Mesendoderm (in vitro differentiated cells): ENCODE measurements around the gene CFAP157.

Experiments used
- DNase-seq: peaks from one replicate; pipeline ENCODE4 v3.0.0; 2013
- H2AK5ac ChIP-seq: 2 replicates; pipeline ENCODE4 v1.6.1; 2013; ENCODE audit warnings: low read length, inconsistent platforms
- H2BK120ac ChIP-seq: 2 replicates; pipeline ENCODE4 v1.6.1; 2013; ENCODE audit warnings: low read depth, mild to moderate bottlenecking, low read length, moderate library complexity, mixed read lengths
- H2BK15ac ChIP-seq: replicated peaks from 2 replicates; pipeline ENCODE4 v1.6.1; 2013; ENCODE audit warnings: low read depth, mild to moderate bottlenecking, moderate library complexity
- H2BK5ac ChIP-seq: 2 replicates; pipeline ENCODE4 v1.6.1; 2013; ENCODE audit warnings: low read length, inconsistent platforms
- H3K18ac ChIP-seq: 2 replicates; pipeline ENCODE4 v1.6.1; 2013; ENCODE audit warnings: mild to moderate bottlenecking, low read length, mixed read lengths
- H3K23ac ChIP-seq: one replicate; pipeline ENCODE4 v1.6.1; 2013; ENCODE audit warnings: low read length
- H3K27ac ChIP-seq: 2 replicates; pipeline ENCODE4 v1.5.1; 2013; ENCODE audit warnings: low read depth, mild to moderate bottlenecking, inconsistent platforms, low read length, moderate library complexity
- H3K27me3 ChIP-seq: 2 replicates; pipeline ENCODE4 v1.6.1; 2013; ENCODE audit warnings: low read length, control low read depth, mild to moderate bottlenecking, inconsistent platforms; ENCODE audit not compliant: insufficient read depth, poor library complexity
- H3K36me3 ChIP-seq: 2 replicates; pipeline ENCODE4 v1.6.1; 2013; ENCODE audit warnings: low read length, inconsistent platforms; ENCODE audit not compliant: control insufficient read depth, insufficient read depth
- H3K4ac ChIP-seq: one replicate; pipeline ENCODE4 v1.6.1; 2013; ENCODE audit warnings: low read depth, mild to moderate bottlenecking, low read length, moderate library complexity
- H3K4me1 ChIP-seq: 2 replicates; pipeline ENCODE4 v1.6.1; 2013; ENCODE audit warnings: low read depth, low read length, inconsistent platforms; ENCODE audit not compliant: control insufficient read depth
- H3K4me2 ChIP-seq: 2 replicates; pipeline ENCODE4 v1.6.1; 2013; ENCODE audit warnings: low read length
- H3K4me3 ChIP-seq: 2 replicates; pipeline ENCODE4 v1.5.1; 2013; ENCODE audit warnings: mild to moderate bottlenecking, low read length
- H3K56ac ChIP-seq: one replicate; pipeline ENCODE4 v1.6.1; 2013; ENCODE audit warnings: low read length
- H3K79me1 ChIP-seq: 2 replicates; pipeline ENCODE4 v1.6.1; 2013; ENCODE audit warnings: low read length, inconsistent platforms
- H3K79me2 ChIP-seq: 2 replicates; pipeline ENCODE4 v1.6.1; 2013; ENCODE audit warnings: mild to moderate bottlenecking, low read length; ENCODE audit not compliant: control insufficient read depth, insufficient read depth
- H3K9ac ChIP-seq: 2 replicates; pipeline ENCODE4 v1.6.1; 2013; ENCODE audit warnings: low read length, inconsistent platforms
- H4K5ac ChIP-seq: one replicate; pipeline ENCODE4 v1.6.1; 2013; ENCODE audit warnings: low read length
- H4K8ac ChIP-seq: one replicate; pipeline ENCODE4 v1.6.1; 2013; ENCODE audit warnings: low read depth, mild to moderate bottlenecking, control low read depth, low read length, moderate library complexity
- WGBS: extraction: QIAGEN DNeasy Blood & Tissue Kit; methylation state at CpG from one replicate; pipeline ENCODE4 v1.1.7; 2013; ENCODE audit warnings: low lambda C conversion rate, missing lambda C conversion rate; ENCODE audit not compliant: insufficient coverage; ENCODE audit errors: extremely low coverage; 5-methylcytosine and 5-hydroxymethylcytosine counted together

The CFAP157 gene

GRCh38 chr9:127753148-127753547, 46.4 kb downstream of the CFAP157 start:
- Histone ChIP-seq H3K4me2 (no peak overlapping the region), H3K23ac (no peak overlapping the region), H3K4ac (no peak overlapping the region), H2AK5ac (no peak overlapping the region), H4K8ac (no peak overlapping the region), H3K4me3 (no peak overlapping the region), H3K79me1 (no peaks in the 10 kb centered on the region), H3K79me2 (no peaks in the 10 kb centered on the region), H3K18ac (no peak overlapping the region), H3K56ac (no peak overlapping the region), H2BK5ac (no peak overlapping the region), H3K27me3 (peaks cover 3% of the 10 kb centered on the region), H3K27ac (no peak overlapping the region), H4K5ac (no peak overlapping the region), H3K36me3 (no peaks in the 10 kb centered on the region), H3K9ac (no peak overlapping the region), H3K4me1 (no peaks in the 10 kb centered on the region), H2BK120ac (no peak overlapping the region), H2BK15ac (no peak overlapping the region)
- no peak for DNase-seq
- no CpG with 5 or more reads among the region's 8 CpGs for WGBS

DNA sequence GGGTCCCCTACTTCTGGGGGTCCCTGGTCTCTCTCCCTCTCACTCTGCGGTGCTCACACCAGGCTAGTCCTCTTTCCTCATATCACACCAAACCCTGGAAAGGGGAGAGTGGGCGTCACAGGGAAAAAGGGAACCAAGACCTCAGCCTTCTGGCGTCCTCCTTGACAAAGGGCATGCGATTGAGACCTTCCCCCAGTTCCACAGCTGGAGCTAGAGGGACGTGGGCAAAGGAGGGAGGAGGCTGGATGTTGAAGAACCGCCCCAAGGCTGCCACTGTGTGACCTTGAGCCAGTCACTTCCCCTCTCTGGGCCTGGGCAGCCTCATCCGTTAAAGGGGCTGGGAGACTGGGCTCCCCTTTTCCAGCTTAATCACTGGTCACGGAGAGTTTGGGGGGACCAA, 46.8 kb downstream of the CFAP157 start:
- no peak overlapping the region for H3K56ac ChIP-seq
- no peaks in the 10 kb centered on the region for H3K79me1 ChIP-seq
- H3K4ac ChIP-seq, result no peak overlapping the region
- H2BK120ac ChIP-seq, result no peak overlapping the region
- no CpG with 5 or more reads among the region's 8 CpGs for whole genome bisulfite sequencing
- no peak overlapping the region for H3K9ac ChIP-seq
- no peaks in the 10 kb centered on the region for H3K4me1 ChIP-seq
- no peak overlapping the region for H4K5ac ChIP-seq
- no peak overlapping the region for H4K8ac ChIP-seq
- H3K27ac ChIP-seq, result no peak overlapping the region
- no peak overlapping the region for H2BK5ac ChIP-seq
- no peak overlapping the region for H3K18ac ChIP-seq
- H3K79me2 ChIP-seq, result no peaks in the 10 kb centered on the region
- no peak overlapping the region for H2BK15ac ChIP-seq
- H3K4me2 ChIP-seq, result no peak overlapping the region
- H3K27me3 ChIP-seq, result peaks cover 3% of the 10 kb centered on the region
- H3K36me3 ChIP-seq, result no peaks in the 10 kb centered on the region
- H3K4me3 ChIP-seq, result no peak overlapping the region
- no peak overlapping the region for H2AK5ac ChIP-seq
- H3K23ac ChIP-seq, result no peak overlapping the region
- no peak for DNase-seq

GRCh38 chr9:127754099-127755060, 47.6 kb downstream of the CFAP157 start:
- no peak overlapping the region for H4K5ac ChIP-seq
- H3K79me1 ChIP-seq, result no peaks in the 10 kb centered on the region
- no peak overlapping the region for H3K4ac ChIP-seq
- H2BK15ac ChIP-seq, result no peak overlapping the region
- no peak overlapping the region for H2BK5ac ChIP-seq
- H3K4me2 ChIP-seq, result peak overlapping the region; percentile 46
- no peak overlapping the region for H3K23ac ChIP-seq
- H3K9ac ChIP-seq, result peak overlapping the region; percentile 24
- H3K4me3 ChIP-seq, result no peak overlapping the region
- no CpG with 5 or more reads among the region's 86 CpGs for WGBS
- H3K56ac ChIP-seq, result peak overlapping the region; percentile 34
- no peak overlapping the region for H2BK120ac ChIP-seq
- peaks cover 3% of the 10 kb centered on the region for H3K27me3 ChIP-seq
- no peaks in the 10 kb centered on the region for H3K79me2 ChIP-seq
- H4K8ac ChIP-seq, result no peak overlapping the region
- no peak overlapping the region for H3K27ac ChIP-seq
- H3K36me3 ChIP-seq, result no peaks in the 10 kb centered on the region
- no peaks in the 10 kb centered on the region for H3K4me1 ChIP-seq
- peak; percentile 63 for DNase-seq
- H3K18ac ChIP-seq, result no peak overlapping the region
- H2AK5ac ChIP-seq, result no peak overlapping the region

GRCh38 chr9:127755061-127756060, 48.6 kb downstream of the CFAP157 start:
- Histone ChIP-seq H3K4me3 (no peak overlapping the region), H3K56ac (peak overlapping the region; percentile 34), H3K36me3 (no peaks in the 10 kb centered on the region), H3K27ac (no peak overlapping the region), H3K4me1 (no peaks in the 10 kb centered on the region), H3K27me3 (peaks cover 3% of the 10 kb centered on the region), H3K18ac (no peak overlapping the region), H3K23ac (no peak overlapping the region), H3K9ac (no peak overlapping the region), H3K79me2 (no peaks in the 10 kb centered on the region), H2BK15ac (no peak overlapping the region), H4K8ac (no peak overlapping the region), H2BK120ac (no peak overlapping the region), H3K4ac (no peak overlapping the region), H3K79me1 (no peaks in the 10 kb centered on the region), H4K5ac (no peak overlapping the region), H3K4me2 (peak overlapping the region; percentile 46), H2AK5ac (no peak overlapping the region), H2BK5ac (no peak overlapping the region)
- DNase-seq, result peak; percentile 68
- WGBS, result no CpG with 5 or more reads among the region's 61 CpGs

DNA sequence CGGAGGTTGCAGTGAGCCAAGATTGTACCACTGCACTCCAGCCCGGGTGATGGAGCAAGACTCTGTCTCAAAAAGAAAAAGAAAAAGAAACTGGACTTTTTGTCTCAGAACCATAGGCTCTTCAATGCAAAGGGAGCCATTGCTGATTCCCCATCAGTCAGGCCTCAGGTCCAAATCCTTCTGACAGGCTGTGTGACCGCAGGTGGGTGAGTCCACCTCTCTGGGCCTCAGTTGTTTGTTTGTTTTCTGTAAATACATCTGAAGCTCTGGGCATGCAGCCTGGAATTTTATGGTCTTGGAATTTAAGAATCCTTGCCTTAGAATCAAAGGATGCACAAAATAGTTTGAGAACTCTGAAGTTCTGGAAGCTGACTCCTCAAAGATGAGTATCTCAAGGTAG, 49.4 kb downstream of the CFAP157 start:
- Histone ChIP-seq H3K4me3 (no peak overlapping the region), H3K36me3 (no peaks in the 10 kb centered on the region), H2BK15ac (no peak overlapping the region), H3K4ac (no peak overlapping the region), H4K8ac (no peak overlapping the region), H4K5ac (no peak overlapping the region), H3K18ac (no peak overlapping the region), H2BK5ac (no peak overlapping the region), H3K79me1 (no peaks in the 10 kb centered on the region), H3K56ac (no peak overlapping the region), H3K27ac (no peak overlapping the region), H3K4me1 (no peaks in the 10 kb centered on the region), H3K23ac (no peak overlapping the region), H3K9ac (no peak overlapping the region), H2BK120ac (no peak overlapping the region), H3K4me2 (no peak overlapping the region), H3K27me3 (peaks cover 3% of the 10 kb centered on the region), H2AK5ac (no peak overlapping the region), H3K79me2 (no peaks in the 10 kb centered on the region)
- WGBS, result no CpG with 5 or more reads among the region's 3 CpGs
- no peak for DNase-seq
